Measurements from ENCODE around the gene C16orf95. TPM values are rescaled to one million over a fixed set of nuclear protein-coding genes. Genes with fewer than 3 reads are reported as not detected.

Gene C16orf95
- 2.2 and 3.4 TPM in 2 replicates for total RNA-seq

DNA sequence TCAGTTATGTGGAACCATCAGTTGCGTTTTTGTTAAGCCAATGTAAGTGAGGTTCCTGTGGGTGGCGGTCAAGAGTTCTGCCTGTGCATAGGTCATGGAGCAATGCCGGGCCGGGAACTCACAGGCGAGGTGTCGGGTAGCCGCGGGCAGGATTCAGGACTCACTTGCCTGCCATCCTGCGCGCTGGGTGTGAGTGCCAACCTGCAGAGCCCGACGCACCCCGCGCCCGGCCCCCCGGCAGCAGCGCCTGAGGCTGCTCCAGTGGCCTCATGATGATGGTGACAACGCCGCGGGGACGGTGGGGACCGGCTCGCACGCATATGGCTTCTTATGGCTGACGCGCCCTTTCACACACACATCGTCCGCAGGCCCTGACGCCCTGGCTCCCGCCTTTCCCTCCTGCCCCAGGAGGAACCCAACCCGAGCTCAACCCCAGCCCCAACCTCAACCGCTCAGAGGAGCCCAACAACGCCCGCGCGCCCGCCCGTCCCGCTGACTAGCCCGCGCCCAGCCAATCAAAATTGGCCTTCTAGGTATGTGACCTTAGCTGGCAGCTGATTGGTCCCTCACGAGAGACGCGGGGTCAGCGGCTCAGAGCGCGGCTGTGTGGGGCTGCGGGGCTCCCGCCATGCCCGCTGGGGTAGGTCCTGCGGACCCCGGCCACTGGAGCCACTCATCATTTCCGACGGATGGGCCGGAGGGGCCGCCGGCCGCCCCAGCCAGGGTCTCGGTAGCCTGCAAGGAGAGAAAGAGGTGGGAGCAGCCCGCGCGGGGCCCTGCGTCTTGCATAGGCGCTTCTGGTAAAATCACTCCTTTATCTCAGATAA lies at the start of gene C16orf95:
Gene C16orf95 (minus strand): TSS at position 470 of the 827 bp plus-strand sequence. CDS start 150 bp downstream, at position 320.

Other genes starting within 250 kb of the C16orf95 start
- 47.6 and 54.6 TPM in 2 replicates for gene FBXO31, start 66.4 kb upstream of the C16orf95 start, total RNA-seq
- 36.8 and 56.6 TPM in 2 replicates for gene MAP1LC3B, start 74.9 kb upstream of the C16orf95 start, total RNA-seq
- gene ZCCHC14, start 175.6 kb upstream of the C16orf95 start, total RNA-seq = 6.0 and 15.2 TPM in 2 replicates